Measurements from ENCODE around the gene TRANK1.

The TRANK1 gene

DNA sequence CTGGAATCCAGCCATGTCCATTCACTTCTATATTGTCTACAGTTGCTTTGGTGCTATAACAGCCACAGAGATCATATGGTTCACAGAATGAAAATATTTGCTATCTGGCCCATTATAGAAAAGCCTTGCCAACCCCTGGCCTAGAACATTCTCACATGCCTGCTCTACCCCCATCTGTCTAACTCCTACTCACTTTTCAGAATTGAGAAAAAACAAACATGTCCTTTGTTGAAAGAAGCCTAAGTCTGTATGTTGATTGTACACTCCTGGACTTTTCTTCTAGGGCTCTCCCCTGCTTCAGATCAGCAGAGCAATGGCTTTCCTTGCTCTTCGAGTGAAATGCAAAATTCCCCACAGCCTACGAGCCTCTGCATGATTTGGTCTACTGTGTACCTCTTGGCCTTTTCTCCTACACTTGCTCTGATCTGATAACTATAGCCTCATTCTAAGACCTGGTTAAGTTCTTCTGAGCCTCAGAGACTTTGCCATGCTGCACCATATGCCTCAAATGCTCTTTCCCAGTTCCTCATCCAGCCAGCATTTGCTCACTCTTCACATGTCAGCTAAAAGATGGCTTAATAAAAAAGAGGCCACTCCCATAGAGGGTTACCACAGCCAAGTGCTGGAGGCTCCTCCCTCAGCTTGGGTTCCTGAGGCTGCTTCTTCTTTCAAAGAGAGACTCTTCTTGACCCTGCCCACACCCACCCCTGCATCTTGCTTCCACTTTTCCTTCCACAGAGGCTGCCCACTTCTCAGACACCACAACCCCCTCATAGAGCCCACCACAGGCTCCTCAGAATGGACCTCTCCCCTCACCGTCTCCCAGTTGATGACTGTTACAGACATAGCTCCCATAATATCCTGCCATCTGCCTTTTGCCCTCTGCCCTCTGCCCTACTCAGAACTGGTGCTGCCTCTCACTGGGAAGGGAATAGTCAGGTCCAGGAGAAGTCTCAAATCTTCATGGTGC, 157.6 kb downstream of the TRANK1 start:
- DNase-seq: no peak

- DNase-seq: no peak
Observed at GRCh38 chr3:36784138-36784635, 160.7 kb downstream of the TRANK1 start.

DNA sequence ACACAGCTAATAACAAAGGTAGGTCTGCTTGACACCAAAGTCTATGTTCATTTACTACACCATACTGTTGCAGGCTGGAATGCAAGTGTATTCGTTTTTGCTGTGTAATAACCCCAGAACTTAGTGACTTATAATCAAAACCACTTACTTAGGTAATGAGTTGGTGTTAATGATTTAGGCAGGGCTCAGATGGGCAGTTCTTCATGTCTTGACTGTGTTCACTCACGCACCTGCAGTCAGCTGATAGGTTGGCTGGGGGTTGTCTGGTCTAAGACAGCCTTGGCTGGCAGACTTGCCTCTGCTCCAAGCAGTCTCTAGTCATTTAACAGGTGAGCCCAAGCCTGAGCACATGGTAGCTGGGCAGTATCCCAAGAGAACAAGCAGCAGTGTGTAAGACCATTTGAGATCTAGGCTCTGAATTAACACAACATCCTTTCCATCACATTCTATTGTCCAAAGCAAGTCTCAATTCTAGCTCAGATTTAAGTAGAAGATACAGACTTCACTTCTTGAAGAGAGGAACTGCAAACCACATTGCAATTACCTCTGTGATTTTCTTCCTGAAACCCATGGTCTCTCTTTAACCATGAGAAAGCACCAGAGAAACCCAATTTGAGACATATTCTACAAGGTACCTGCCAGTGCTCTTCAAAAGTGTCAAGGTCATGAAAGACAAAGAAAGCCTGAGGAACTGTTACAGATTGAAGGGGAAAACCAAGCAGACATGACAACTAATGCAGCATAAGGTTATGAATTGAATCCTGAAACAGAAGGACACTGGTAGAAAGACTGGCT, 167.2 kb downstream of the TRANK1 start:
- no peak for DNase-seq
